Pancreas (tissue), 10 donors: ENCODE measurements around the gene MTX2. TPM values are rescaled to one million over a fixed set of nuclear protein-coding genes. Genes with fewer than 3 reads are reported as not detected.

ENCODE experiments used
- ATAC-seq, 4 donors: fragments of 200-7000 bp; cut with Tn5 transposase; one replicate each; pipeline versions ENCODE4 v1.8.0 to v1.9.1; 2020; ENCODE audit warnings: mild to moderate bottlenecking in 4 of 4, moderate library complexity in 4 of 4
- DNase-seq, 6 donors: peaks; one replicate each; pipeline ENCODE4 v3.0.0-alpha.2; 2020
- FAIRE-seq: peaks from 2 replicates; lab custom pipeline; 2012; peaks lifted over from hg19 to GRCh38; lab: Jason Lieb, UNC
- H3K27ac ChIP-seq, 4 donors: fragments of 200-600 bp; sonication (generic); 1 replicate in 3 of 4; 2 replicates in 1 of 4; pipeline versions ENCODE4 v1.5.0 to v1.8.0; 2020
- H3K27me3 ChIP-seq, 4 donors: fragments of 200-600 bp; one replicate each; pipeline ENCODE4 v1.8.0; 2021
- H3K36me3 ChIP-seq, 3 donors: fragments of 200-600 bp; sonication (generic) in 1 of 3; one replicate each; pipeline versions ENCODE4 v1.5.0 to v1.8.0; 2020 to 2021
- H3K4me1 ChIP-seq, 3 donors: fragments of 200-600 bp; one replicate each; pipeline ENCODE4 v1.8.0; 2021
- H3K4me3 ChIP-seq, 4 donors: fragments of 200-600 bp; sonication (generic) in 2 of 4; one replicate each; pipeline versions ENCODE4 v1.5.0 to v1.8.0; 2020 to 2021
- H3K9me3 ChIP-seq, 4 donors: fragments of 200-600 bp; one replicate each; pipeline ENCODE4 v1.8.0; 2021
- WGBS, 2 donors: extraction: QIAGEN DNeasy Blood & Tissue Kit; methylation state at CpG; one replicate each; pipeline ENCODE4 v1.1.7; 2013; 5-methylcytosine and 5-hydroxymethylcytosine counted together
- intact Hi-C, 3 donors: fragments of 100-400 bp; cut with DNase I; formaldehyde crosslinking; loops; one replicate each; pipeline versions ENCODE4 v1.11.1 to v1.14.2; 2022
- polyA plus RNA-seq, 2 donors: library from polyadenylated mRNA; stranded (reverse); fragments of 200-250 nt; gene quantifications; one replicate each; pipeline ENCODE4 v1.2.3, GENCODE V29; 2013
- total RNA-seq, 6 donors: library from RNA; stranded (reverse); fragmentation: NEBNext Ultra II Directional in 4 of 6; extraction: Animal tissue kit (Norgen Biotek cat#: 25700) in 4 of 6; gene quantifications; one replicate each; pipeline versions ENCODE4 v1.2.1 to v1.2.4, GENCODE V29; 2021 to 2023
- TF ChIP-seq, protein P1 (sequence below), 4 donors: fragments of 200-600 bp; sonication (generic) in 3 of 4; IDR thresholded peaks; one replicate each; pipeline versions ENCODE4 v1.5.0 to v1.8.0; 2021; ENCODE audit warnings: antibody characterized with exemption in 4 of 4
- donor health status: healthy with polysubstance abuse.
- donor health status: DM: no; HTN: no; CAD: no; lungs with moderate emphysema.
- donor health status: DM: no; HTN: no; CAD: no.
- donor health status: control.
- donor health status: control.
- donor health status: Bipolar disorder and iron deficiency.
- donor health status: DM: yes; HTN: yes; CAD: no.
- donor health status: DM: no; HTN: no; CAD: no.
- donor health status: DM: no; HTN: no; CAD: no.
- donor health status: DM: yes; HTN: yes; CAD: no.

MTX2 gene
- total and polyA plus RNA-seq, 8 donors, result 8.1 to 28.3 (median 10.5) TPM

DNA sequence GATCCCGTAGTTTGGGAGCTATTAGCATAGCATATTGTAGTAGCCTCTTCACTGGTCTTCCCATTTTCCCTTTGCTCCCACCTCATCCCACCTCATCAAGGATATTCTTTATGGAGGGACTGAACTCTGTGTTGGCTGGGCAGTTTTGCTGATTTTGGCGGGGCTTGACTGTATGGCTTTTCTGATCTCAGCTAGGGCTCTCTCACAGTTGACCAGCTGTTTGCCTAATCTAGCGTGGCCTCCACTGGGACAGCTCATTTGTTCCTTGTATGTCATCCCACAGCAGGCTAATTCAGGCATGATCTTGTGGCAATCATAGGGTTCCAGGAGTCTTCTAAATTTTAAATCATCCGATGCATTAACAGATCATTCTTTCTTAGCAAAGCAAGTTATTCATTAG lies 30.2 kb upstream of the MTX2 start:
- DNase-seq (no peak), FAIRE-seq (no peak), ATAC-seq (no peak)
- H3K4me3 ChIP-seq, result no peak overlapping the region
- no peaks in the 10 kb centered on the region for H3K36me3 ChIP-seq
- intact Hi-C loops, result no loop called here
- no peak overlapping the region for H3K27ac ChIP-seq
- H3K27me3 ChIP-seq, result no peaks in the 10 kb centered on the region
- TF ChIP-seq, protein P1, sequence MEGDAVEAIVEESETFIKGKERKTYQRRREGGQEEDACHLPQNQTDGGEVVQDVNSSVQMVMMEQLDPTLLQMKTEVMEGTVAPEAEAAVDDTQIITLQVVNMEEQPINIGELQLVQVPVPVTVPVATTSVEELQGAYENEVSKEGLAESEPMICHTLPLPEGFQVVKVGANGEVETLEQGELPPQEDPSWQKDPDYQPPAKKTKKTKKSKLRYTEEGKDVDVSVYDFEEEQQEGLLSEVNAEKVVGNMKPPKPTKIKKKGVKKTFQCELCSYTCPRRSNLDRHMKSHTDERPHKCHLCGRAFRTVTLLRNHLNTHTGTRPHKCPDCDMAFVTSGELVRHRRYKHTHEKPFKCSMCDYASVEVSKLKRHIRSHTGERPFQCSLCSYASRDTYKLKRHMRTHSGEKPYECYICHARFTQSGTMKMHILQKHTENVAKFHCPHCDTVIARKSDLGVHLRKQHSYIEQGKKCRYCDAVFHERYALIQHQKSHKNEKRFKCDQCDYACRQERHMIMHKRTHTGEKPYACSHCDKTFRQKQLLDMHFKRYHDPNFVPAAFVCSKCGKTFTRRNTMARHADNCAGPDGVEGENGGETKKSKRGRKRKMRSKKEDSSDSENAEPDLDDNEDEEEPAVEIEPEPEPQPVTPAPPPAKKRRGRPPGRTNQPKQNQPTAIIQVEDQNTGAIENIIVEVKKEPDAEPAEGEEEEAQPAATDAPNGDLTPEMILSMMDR (IDR thresholded peaks at IDR 0.05), result no peak
- no peaks in the 10 kb centered on the region for H3K9me3 ChIP-seq
- 77 to 83% methylated on average over 4 of the region's 4 CpGs for WGBS, 2 donors
- no peaks in the 10 kb centered on the region for H3K4me1 ChIP-seq

DNA sequence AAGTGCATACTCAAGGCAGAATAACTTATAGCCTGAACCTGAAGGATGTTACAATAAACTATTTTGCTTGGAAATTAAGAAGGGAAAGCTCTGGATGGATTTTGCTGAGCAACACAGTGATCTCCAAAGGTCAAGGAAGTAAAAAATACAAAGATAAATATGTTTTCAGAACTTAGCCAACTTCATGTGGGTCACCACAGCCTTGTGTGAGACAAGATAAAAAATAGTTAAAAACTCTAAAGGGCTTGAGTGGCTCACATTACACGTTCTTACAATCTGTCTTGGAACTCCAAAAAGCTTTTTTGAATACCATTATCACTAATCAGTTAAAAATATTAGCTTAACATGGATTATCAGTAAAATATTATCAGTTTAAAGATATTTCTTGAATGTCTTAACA lies 28.9 kb upstream of the MTX2 start:
- Histone ChIP-seq H3K4me3 (no peak overlapping the region), H3K27ac (no peak overlapping the region), H3K9me3 (no peaks in the 10 kb centered on the region), H3K36me3 (no peaks in the 10 kb centered on the region), H3K4me1 (no peaks in the 10 kb centered on the region), H3K27me3 (no peaks in the 10 kb centered on the region)
- FAIRE-seq (no peak), ATAC-seq (no peak), DNase-seq (no peak)
- 18 to 19% methylated on average over 1 of the region's 1 CpG for WGBS, 2 donors
- TF ChIP-seq, protein P1 (IDR thresholded peaks at IDR 0.05), result no peak
- intact Hi-C loops, result no loop called here

DNA sequence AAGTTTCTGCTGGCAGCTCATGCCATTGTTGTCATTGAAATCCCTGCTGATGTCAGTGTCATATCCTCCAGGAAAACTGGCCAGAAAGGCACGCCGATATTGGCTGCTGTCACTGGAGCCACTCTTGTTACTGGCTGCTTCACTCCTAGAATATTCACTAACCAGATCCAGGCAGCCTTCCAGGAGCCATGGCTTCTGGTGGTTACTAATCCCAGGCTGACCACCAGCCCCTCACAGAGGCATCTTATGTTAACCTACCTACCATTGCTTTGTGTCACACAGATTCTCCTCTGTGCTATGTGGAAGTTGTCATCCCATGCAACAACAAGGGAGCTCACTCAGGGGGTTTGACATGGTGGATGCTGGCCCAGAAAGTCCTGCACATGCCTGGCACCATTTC lies 27.0 kb upstream of the MTX2 start:
- 55 to 62% methylated on average over 2 of the region's 2 CpGs for WGBS, 2 donors

DNA sequence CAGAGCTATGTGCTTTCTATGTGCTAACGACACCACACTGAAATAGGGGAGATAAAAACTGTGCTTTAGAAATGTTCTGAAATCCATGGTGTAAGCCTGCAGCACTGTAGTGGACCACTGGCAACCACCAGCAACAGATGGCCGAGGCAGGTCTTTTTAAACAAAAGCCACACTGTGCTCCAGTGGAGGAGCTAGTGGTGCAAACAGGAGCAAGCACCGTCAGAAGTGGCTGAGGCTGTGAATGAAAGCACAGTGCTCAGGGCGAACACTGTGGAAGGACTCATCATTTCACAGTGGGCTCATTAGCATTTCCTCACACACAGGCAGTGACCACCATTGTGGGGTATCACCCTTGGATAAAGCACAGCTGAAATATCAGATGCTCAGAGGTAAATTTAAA lies 22.9 kb upstream of the MTX2 start:
- DNase-seq (no peak), FAIRE-seq (no peak), ATAC-seq (no peak)
- intact Hi-C loops, result no loop called here
- H3K27ac ChIP-seq, result no peak overlapping the region
- H3K9me3 ChIP-seq, result no peaks in the 10 kb centered on the region
- no peak overlapping the region for H3K4me3 ChIP-seq
- H3K36me3 ChIP-seq, result no peaks in the 10 kb centered on the region
- H3K4me1 ChIP-seq, result no peaks in the 10 kb centered on the region
- WGBS, 2 donors, result 46 to 50% methylated on average over 4 of the region's 4 CpGs
- TF ChIP-seq, protein P1 (IDR thresholded peaks at IDR 0.05), result no peak
- peaks cover 0 to 3% (median 0%) of the 10 kb centered on the region in 4 donors for H3K27me3 ChIP-seq

More for the DNA sequence above, 27.0 kb upstream of the MTX2 start:
- no peaks in the 10 kb centered on the region for H3K36me3 ChIP-seq
- no peak overlapping the region for H3K27ac ChIP-seq
- ATAC-seq (no peak), DNase-seq (no peak), FAIRE-seq (no peak)
- H3K27me3 ChIP-seq, result no peaks in the 10 kb centered on the region
- no peaks in the 10 kb centered on the region for H3K4me1 ChIP-seq
- no peak overlapping the region for H3K4me3 ChIP-seq
- intact Hi-C loops, result no loop called here
- no peaks in the 10 kb centered on the region for H3K9me3 ChIP-seq
- TF ChIP-seq, protein P1 (IDR thresholded peaks at IDR 0.05), result no peak

DNA sequence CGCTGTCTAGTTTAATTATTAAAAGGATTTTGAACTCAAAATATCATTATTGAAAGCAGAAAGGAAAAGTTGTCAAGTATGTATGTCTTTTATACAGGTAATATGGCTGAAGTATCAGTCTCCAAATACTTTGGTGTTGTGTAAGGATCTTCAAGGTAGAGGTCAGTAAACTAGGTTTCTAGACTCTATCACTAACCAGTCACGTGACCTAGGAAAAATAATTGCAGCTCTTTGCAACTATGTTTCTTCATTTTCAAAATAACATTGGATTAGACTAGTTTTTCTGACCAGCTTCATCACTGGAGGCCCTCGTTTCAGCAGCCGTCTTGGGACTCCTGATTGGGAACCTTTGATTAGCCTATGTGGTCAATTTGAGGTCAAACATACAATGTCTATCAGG lies 21.4 kb upstream of the MTX2 start:
- H3K4me1 ChIP-seq, result no peaks in the 10 kb centered on the region
- H3K9me3 ChIP-seq, result no peaks in the 10 kb centered on the region
- WGBS, 2 donors, result 36 to 50% methylated on average over 4 of the region's 4 CpGs
- FAIRE-seq (no peak), DNase-seq (no peak), ATAC-seq (no peak)
- TF ChIP-seq, protein P1 (IDR thresholded peaks at IDR 0.05), result no peak
- intact Hi-C loops, result no loop called here
- H3K27me3 ChIP-seq, result peaks cover 0 to 3% (median 0%) of the 10 kb centered on the region in 4 donors
- H3K36me3 ChIP-seq, result no peaks in the 10 kb centered on the region
- H3K4me3 ChIP-seq, result no peak overlapping the region
- no peak overlapping the region for H3K27ac ChIP-seq
